GM21576 (cell line): ENCODE measurements around the gene EIF4G1.
A peak's percentile ranks its signal among the peaks of the same experiment; 100 is the strongest.

Experiments
- ATAC-seq: cut with Tn5 transposase; IDR thresholded peaks from one replicate; pipeline ENCODE4 v1.9.1; 2021; ENCODE audit warnings: mild to moderate bottlenecking, moderate library complexity; ENCODE audit not compliant: unreplicated experiment

EIF4G1 gene

GRCh38 chr3:184306341-184306972, 7.9 kb upstream of the EIF4G1 start:
- no peak for ATAC-seq

GRCh38 chr3:184307915-184308314, 6.5 kb upstream of the EIF4G1 start:
- no peak for ATAC-seq

- ATAC-seq = no peak
Observed at GRCh38 chr3:184308744-184309143, 5.7 kb upstream of the EIF4G1 start.

- ATAC-seq = no peak
Observed at GRCh38 chr3:184311633-184312032, 2.8 kb upstream of the EIF4G1 start.

- ATAC-seq = peak; percentile 33
Observed at GRCh38 chr3:184314700-184315542, 515 bp downstream of the EIF4G1 start.

- peak; percentile 14 for ATAC-seq
Observed at GRCh38 chr3:184315543-184315867, 1.1 kb downstream of the EIF4G1 start.

GRCh38 chr3:184315871-184316661, 1.7 kb downstream of the EIF4G1 start:
- ATAC-seq = no peak

GRCh38 chr3:184316792-184317191, 2.4 kb downstream of the EIF4G1 start:
- ATAC-seq = no peak

- ATAC-seq = no peak
Observed at GRCh38 chr3:184317201-184317600, 2.8 kb downstream of the EIF4G1 start.

GRCh38 chr3:184320104-184320445, 5.7 kb downstream of the EIF4G1 start:
- ATAC-seq = no peak

- ATAC-seq = no peak
Observed at GRCh38 chr3:184321666-184322065, 7.3 kb downstream of the EIF4G1 start.

GRCh38 chr3:184322731-184323487, 8.5 kb downstream of the EIF4G1 start:
- no peak for ATAC-seq

GRCh38 chr3:184323696-184324095, 9.3 kb downstream of the EIF4G1 start:
- no peak for ATAC-seq

GRCh38 chr3:184325269-184325668, 10.9 kb downstream of the EIF4G1 start:
- ATAC-seq = no peak

GRCh38 chr3:184325715-184326369, 11.4 kb downstream of the EIF4G1 start:
- no peak for ATAC-seq

- no peak for ATAC-seq
Observed at GRCh38 chr3:184327171-184327570, 12.8 kb downstream of the EIF4G1 start.

GRCh38 chr3:184328516-184328915, 14.1 kb downstream of the EIF4G1 start:
- ATAC-seq = no peak

GRCh38 chr3:184332370-184333090, 18.1 kb downstream of the EIF4G1 start:
- ATAC-seq = no peak

GRCh38 chr3:184333190-184333589, 18.8 kb downstream of the EIF4G1 start:
- no peak for ATAC-seq

- no peak for ATAC-seq
Observed at GRCh38 chr3:184333700-184334099, 19.3 kb downstream of the EIF4G1 start.
